ENCODE measurements around the gene DCTPP1. TPM values are rescaled to one million over a fixed set of nuclear protein-coding genes. Genes with fewer than 3 reads are reported as not detected.

The DCTPP1 gene
- total RNA-seq, 1 experiment from 2014 or later, result 125 TPM

GRCh38 chr16:30397776-30398660 lies 31.8 kb downstream of the DCTPP1 start:
- no peaks in the 10 kb centered on the region for H3K9me3 ChIP-seq (ENCODE audit: control insufficient read depth in 1 of 2, insufficient read depth in 1 of 2, low read depth in 1 of 2, low read length in 2 of 2)
- CTCF ChIA-PET, result no interaction called here
- no peaks in the 10 kb centered on the region for H4K20me1 ChIP-seq (ENCODE audit: insufficient read depth)
- RAD21 ChIA-PET (ENCODE audit: low non-redundant PET in 1 of 2, low total read pairs in 2 of 2, uncharacterized antibody in 2 of 2, unreplicated experiment in 2 of 2), result no interaction called here
- no peak overlapping the region for H3K9ac ChIP-seq (ENCODE audit: low read length)
- intact Hi-C loops (cut with micrococcal nuclease), result no loop called here
- H3K27me3 ChIP-seq (ENCODE audit: insufficient read depth, low read length), result no peaks in the 10 kb centered on the region
- H3K79me2 ChIP-seq (ENCODE audit: insufficient read depth, low read length), result peaks cover 25% of the 10 kb centered on the region
- peaks cover 2 to 18% of the 10 kb centered on the region in 2 experiments; a peak in 3 of 4 replicates for H3K36me3 ChIP-seq (ENCODE audit: control insufficient read depth in 1 of 2, insufficient read depth in 2 of 2, low read length in 2 of 2)
- H2AFZ ChIP-seq (ENCODE audit: low read depth, low read length, poor library complexity, severe bottlenecking), result no peak overlapping the region
- no peak for ATAC-seq
- BruUV-seq (replicated peaks), result no TSS peak
- no peaks in the 10 kb centered on the region for H3K9me2 ChIP-seq (ENCODE audit: insufficient read depth)
- H3K4me3 ChIP-seq (replicated peaks in 1 of 2; ENCODE audit: low read depth in 1 of 2, low read length in 2 of 2), result no peak overlapping the region
- no peak for TF ChIP-seq EZH2phosphoT487 (IDR thresholded peaks at IDR 0.05; ENCODE audit: borderline replicate concordance)
- TF ChIP-seq CTCF (IDR thresholded peaks at IDR 0.05 in 2 of 3, conservative IDR thresholded peaks at IDR 0.05 in 1 of 3; ENCODE audit: borderline replicate concordance in 1 of 3, insufficient read depth in 1 of 3, low read depth in 2 of 3, low read length in 2 of 3), result no peak
- no peak for TF ChIP-seq CEBPB (IDR thresholded peaks at IDR 0.05; ENCODE audit: low read depth)
- no peak for TF ChIP-seq POLR2AphosphoS5 (IDR thresholded peaks at IDR 0.05; ENCODE audit: low read depth, low read length)
- no peak for TF ChIP-seq SIN3A (IDR thresholded peaks at IDR 0.05; ENCODE audit: low read depth)
- TF ChIP-seq EGR1 (IDR thresholded peaks at IDR 0.05; ENCODE audit: low read depth), result no peak
- TF ChIP-seq ELF1 (IDR thresholded peaks at IDR 0.05; ENCODE audit: borderline replicate concordance, low read depth), result no peak
- TF ChIP-seq ZBTB33 (IDR thresholded peaks at IDR 0.05; ENCODE audit: extremely low read depth, insufficient replicate concordance, low read length), result no peak
- TF ChIP-seq CBX3 (IDR thresholded peaks at IDR 0.05; ENCODE audit: low read depth), result no peak
- TF ChIP-seq SP1 (IDR thresholded peaks at IDR 0.05; ENCODE audit: low read depth), result no peak
- POLR2A ChIA-PET, result interaction anchor here (1.1 kb wide), 1 partner anchor 9 kb away, joined by 3 read pairs; the partner anchor contains the start of gene ZNF771
- no peak for DNase-seq (ENCODE audit: low read depth, low spot score)
- H3K27ac ChIP-seq (ENCODE audit: low read depth, low read length), result no peak overlapping the region; the same call in 1 of the 2 replicates
- H3K4me2 ChIP-seq (ENCODE audit: low read length), result no peak overlapping the region
- peaks cover 37 to 63% of the 10 kb centered on the region in 2 experiments for H3K4me1 ChIP-seq (ENCODE audit: control insufficient read depth in 1 of 2, insufficient read depth in 2 of 2, low read length in 2 of 2)
